Astrocyte (in vitro differentiated cells and primary cell): Measurements from ENCODE around the gene LRRC41. TPM values are rescaled to one million over a fixed set of nuclear protein-coding genes. Genes with fewer than 3 reads are reported as not detected.

Experiments used
- DNase-seq: peaks from one replicate; pipeline ENCODE4 v3.0.0-alpha.2; 2010; ENCODE audit warnings: low read depth
- FAIRE-seq: peaks from 2 replicates; lab custom pipeline; 2011; peaks lifted over from hg19 to GRCh38; lab: Jason Lieb, UNC
- H2AFZ ChIP-seq: 2 replicates; pipeline ENCODE4 v1.6.0; 2012; ENCODE audit warnings: low read depth, low read length, inconsistent platforms
- H3K27ac ChIP-seq: 2 replicates; pipeline ENCODE4 v1.5.1; 2011; ENCODE audit warnings: low read depth, low read length, inconsistent platforms
- H3K27me3 ChIP-seq: 2 replicates; pipeline ENCODE4 v1.6.0; 2011; ENCODE audit warnings: low read length, inconsistent platforms; ENCODE audit not compliant: insufficient read depth
- H3K36me3 ChIP-seq: 2 replicates; pipeline ENCODE4 v1.5.1; 2011; ENCODE audit warnings: low read length, inconsistent platforms; ENCODE audit not compliant: insufficient read depth
- H3K4me1 ChIP-seq: 2 replicates; pipeline ENCODE4 v1.5.1; 2011; ENCODE audit warnings: low read length, inconsistent platforms; ENCODE audit not compliant: insufficient read depth
- H3K4me2 ChIP-seq: 2 replicates; pipeline ENCODE4 v1.6.0; 2012; ENCODE audit warnings: low read length, inconsistent platforms
- H3K4me3 ChIP-seq: 2 replicates; pipeline ENCODE4 v1.5.1; 2011; ENCODE audit warnings: low read depth, mild to moderate bottlenecking, low read length, inconsistent platforms; ENCODE audit not compliant: insufficient read depth
- H3K79me2 ChIP-seq: 2 replicates; pipeline ENCODE4 v1.6.0; 2012; ENCODE audit warnings: mild to moderate bottlenecking, low read length, inconsistent platforms; ENCODE audit not compliant: insufficient read depth
- H3K9ac ChIP-seq: 2 replicates; pipeline ENCODE4 v1.6.0; 2012; ENCODE audit warnings: mild to moderate bottlenecking, low read length, inconsistent platforms
- H3K9me3 ChIP-seq: 2 replicates; pipeline ENCODE4 v1.5.1; 2012; ENCODE audit warnings: low read depth, mild to moderate bottlenecking, low read length, inconsistent platforms; ENCODE audit not compliant: insufficient read depth
- H4K20me1 ChIP-seq: 2 replicates; pipeline ENCODE4 v1.6.0; 2012; ENCODE audit warnings: low read length, inconsistent platforms; ENCODE audit not compliant: insufficient read depth
- H3K27ac Mint-ChIP-seq: one replicate; pipeline ENCODE4 v1.8.0; 2021; ENCODE audit warnings: mild to moderate bottlenecking, mixed read lengths; ENCODE audit not compliant: unreplicated experiment
- H3K27me3 Mint-ChIP-seq: one replicate; pipeline ENCODE4 v1.8.0; 2021; ENCODE audit warnings: low read depth, mixed read lengths; ENCODE audit not compliant: unreplicated experiment
- H3K36me3 Mint-ChIP-seq: one replicate; pipeline ENCODE4 v1.8.0; 2021; ENCODE audit warnings: low read depth, mixed read lengths; ENCODE audit not compliant: unreplicated experiment
- H3K4me1 Mint-ChIP-seq: one replicate; pipeline ENCODE4 v1.8.0; 2021; ENCODE audit warnings: low read depth, mixed read lengths; ENCODE audit not compliant: unreplicated experiment
- H3K4me3 Mint-ChIP-seq: one replicate; pipeline ENCODE4 v1.8.0; 2021; ENCODE audit warnings: mild to moderate bottlenecking, moderate library complexity, mixed read lengths; ENCODE audit not compliant: unreplicated experiment
- H3K9me3 Mint-ChIP-seq: one replicate; pipeline ENCODE4 v1.8.0; 2021; ENCODE audit warnings: mild to moderate bottlenecking, mixed read lengths; ENCODE audit not compliant: unreplicated experiment
- EZH2 ChIP-seq: IDR thresholded peaks from 2 replicates; pipeline ENCODE4 v1.6.1; 2012; ENCODE audit warnings: mild to moderate bottlenecking, low read length, inconsistent platforms; ENCODE audit not compliant: insufficient read depth
- total RNA-seq: library from RNA; stranded (reverse); gene quantifications from 2 replicates; pipeline ENCODE4 v1.2.1, GENCODE V29; 2021
- TF ChIP-seq, protein P1 (sequence below): IDR thresholded peaks from 2 replicates; pipeline ENCODE4 v1.5.1; 2011; ENCODE audit warnings: low read depth, mild to moderate bottlenecking, inconsistent platforms, low read length, moderate library complexity; ENCODE audit not compliant: insufficient read depth

LRRC41 gene
- total RNA-seq, 1 donor from 2014 or later: 88.2 TPM

DNA sequence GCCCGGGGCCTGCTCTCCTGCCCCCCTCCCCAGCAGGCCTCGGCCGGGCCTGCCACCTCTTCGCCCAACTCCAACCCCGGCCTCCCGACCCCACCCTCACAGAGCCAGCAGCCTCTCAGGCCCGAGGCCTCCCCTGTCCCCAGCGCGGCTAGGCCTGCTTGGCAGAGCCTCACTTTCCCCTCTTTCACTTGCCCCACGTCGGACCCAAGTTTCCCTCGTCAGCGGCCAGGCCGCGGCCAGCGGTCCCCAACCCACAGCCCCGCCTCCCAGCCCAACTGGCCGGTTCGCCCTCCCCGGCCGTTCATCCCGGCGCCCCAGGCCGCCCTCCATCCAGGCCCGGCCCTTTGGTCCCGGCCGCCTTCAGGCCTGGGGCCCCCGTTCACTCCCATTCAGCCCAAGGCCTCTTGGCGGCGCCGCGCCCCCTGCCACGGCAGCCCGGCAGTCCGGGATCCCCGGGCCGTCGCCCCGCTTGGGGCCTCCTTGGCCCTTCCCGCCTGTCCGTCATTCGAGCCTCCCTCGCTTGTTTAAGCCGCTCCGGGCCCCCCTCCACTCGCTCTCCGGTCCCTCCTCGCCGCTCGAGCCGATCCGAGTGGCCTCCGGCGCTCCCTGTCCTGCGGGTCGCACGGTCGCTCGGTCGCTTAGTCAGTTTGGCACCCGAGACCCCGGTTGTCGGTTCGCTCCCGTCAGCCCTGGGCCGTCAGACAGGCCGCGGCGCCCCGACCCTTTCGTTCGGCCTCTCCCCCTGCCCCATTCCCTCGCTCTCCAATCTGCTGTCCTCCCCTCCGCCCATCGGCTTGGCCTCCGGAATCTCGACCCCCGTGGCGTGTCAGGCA, 1.4 kb downstream of the LRRC41 start:
- Mint-ChIP-seq H3K9me3 (no peaks in the 10 kb centered on the region), H3K4me1 (peaks cover 32% of the 10 kb centered on the region), H3K4me3 (peak overlapping the region; percentile 99), H3K27ac (peak overlapping the region; percentile 96), H3K27me3 (no peaks in the 10 kb centered on the region), H3K36me3 (peaks cover 8% of the 10 kb centered on the region)
- H3K9me3 ChIP-seq: no peaks in the 10 kb centered on the region
- H3K4me3 ChIP-seq: peak overlapping the region; percentile 98
- H3K9ac ChIP-seq: peak overlapping the region; percentile 98
- no peak for TF ChIP-seq EZH2
- TF ChIP-seq, protein P1, sequence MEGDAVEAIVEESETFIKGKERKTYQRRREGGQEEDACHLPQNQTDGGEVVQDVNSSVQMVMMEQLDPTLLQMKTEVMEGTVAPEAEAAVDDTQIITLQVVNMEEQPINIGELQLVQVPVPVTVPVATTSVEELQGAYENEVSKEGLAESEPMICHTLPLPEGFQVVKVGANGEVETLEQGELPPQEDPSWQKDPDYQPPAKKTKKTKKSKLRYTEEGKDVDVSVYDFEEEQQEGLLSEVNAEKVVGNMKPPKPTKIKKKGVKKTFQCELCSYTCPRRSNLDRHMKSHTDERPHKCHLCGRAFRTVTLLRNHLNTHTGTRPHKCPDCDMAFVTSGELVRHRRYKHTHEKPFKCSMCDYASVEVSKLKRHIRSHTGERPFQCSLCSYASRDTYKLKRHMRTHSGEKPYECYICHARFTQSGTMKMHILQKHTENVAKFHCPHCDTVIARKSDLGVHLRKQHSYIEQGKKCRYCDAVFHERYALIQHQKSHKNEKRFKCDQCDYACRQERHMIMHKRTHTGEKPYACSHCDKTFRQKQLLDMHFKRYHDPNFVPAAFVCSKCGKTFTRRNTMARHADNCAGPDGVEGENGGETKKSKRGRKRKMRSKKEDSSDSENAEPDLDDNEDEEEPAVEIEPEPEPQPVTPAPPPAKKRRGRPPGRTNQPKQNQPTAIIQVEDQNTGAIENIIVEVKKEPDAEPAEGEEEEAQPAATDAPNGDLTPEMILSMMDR: no peak
- FAIRE-seq (no peak), DNase-seq (peak; percentile 47)
- no peaks in the 10 kb centered on the region for H3K27me3 ChIP-seq
- peak overlapping the region; percentile 96 for H3K27ac ChIP-seq
- H3K4me1 ChIP-seq: peaks cover 26% of the 10 kb centered on the region
- peak overlapping the region; percentile 99 for H3K4me2 ChIP-seq
- H4K20me1 ChIP-seq: peaks cover 57% of the 10 kb centered on the region
- peaks cover 97% of the 10 kb centered on the region for H3K79me2 ChIP-seq
- peaks cover 11% of the 10 kb centered on the region for H3K36me3 ChIP-seq
- peak overlapping the region; percentile 57 for H2AFZ ChIP-seq

GRCh38 chr1:46301406-46301807, 2.0 kb downstream of the LRRC41 start:
- H3K9me3 Mint-ChIP-seq: no peaks in the 10 kb centered on the region
- peaks cover 13% of the 10 kb centered on the region for H3K36me3 Mint-ChIP-seq
- Histone ChIP-seq H3K27me3 (no peaks in the 10 kb centered on the region), H3K4me1 (peaks cover 23% of the 10 kb centered on the region), H3K27ac (peak overlapping the region; percentile 96), H3K36me3 (peaks cover 17% of the 10 kb centered on the region), H3K9me3 (no peaks in the 10 kb centered on the region), H2AFZ (peak overlapping the region; percentile 47), H3K4me3 (peak overlapping the region; percentile 98), H4K20me1 (peaks cover 51% of the 10 kb centered on the region), H3K79me2 (peaks cover 97% of the 10 kb centered on the region), H3K9ac (peak overlapping the region; percentile 98), H3K4me2 (peak overlapping the region; percentile 99)
- H3K27me3 Mint-ChIP-seq: no peaks in the 10 kb centered on the region
- FAIRE-seq (no peak), DNase-seq (no peak)
- peak overlapping the region; percentile 87 for H3K27ac Mint-ChIP-seq
- peak overlapping the region; percentile 99 for H3K4me3 Mint-ChIP-seq
- no peak for TF ChIP-seq EZH2
- TF ChIP-seq, protein P1: no peak
- H3K4me1 Mint-ChIP-seq: peaks cover 32% of the 10 kb centered on the region
